ENCODE measurements around the gene LRP8. TPM values are rescaled to one million over a fixed set of nuclear protein-coding genes. Genes with fewer than 3 reads are reported as not detected.

Gene LRP8
- total and polyA plus RNA-seq, 2 donors from 2014 or later = 1.4 to 6.9 TPM

DNA sequence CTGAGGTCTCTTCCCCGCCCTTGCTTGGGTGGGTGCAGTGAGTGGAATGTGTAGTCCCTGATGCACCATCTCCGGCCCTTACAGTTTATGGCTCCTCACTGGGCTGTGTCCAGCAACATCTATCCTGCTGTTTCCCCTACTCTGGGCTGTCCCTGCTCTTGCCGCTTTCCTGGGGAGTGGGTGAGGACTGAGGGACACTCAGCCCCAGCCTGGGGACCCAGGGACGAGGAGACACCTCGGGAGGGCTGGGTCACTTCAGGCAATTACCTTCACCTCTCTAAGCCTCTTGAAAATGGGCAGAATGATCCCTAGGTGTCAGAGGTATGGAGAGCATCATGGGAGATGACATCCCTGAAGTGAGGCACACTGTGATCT lies 13.6 kb upstream of the LRP8 start:
- Histone ChIP-seq H3K36me3 (ENCODE audit: control insufficient read depth in 2 of 3, insufficient read depth in 3 of 3, low read length in 3 of 3) (no peaks in the 10 kb centered on the region), H3K9ac (ENCODE audit: low read length in 3 of 3) (no peak overlapping the region), H3K9me3 (ENCODE audit: control insufficient read depth in 2 of 3, insufficient read depth in 1 of 3, low read length in 3 of 3) (no peaks in the 10 kb centered on the region), H3K27ac (ENCODE audit: low read depth in 2 of 2, low read length in 2 of 2) (no peak overlapping the region), H3K4me1 (ENCODE audit: control insufficient read depth in 2 of 3, insufficient read depth in 2 of 3, low read depth in 1 of 3, low read length in 3 of 3) (no peaks in the 10 kb centered on the region), H3K27me3 (ENCODE audit: control insufficient read depth, insufficient read depth, low read length) (no peaks in the 10 kb centered on the region), H3K4me3 (ENCODE audit: low read length in 3 of 3) (no peak overlapping the region)
- intact Hi-C loops (cut with DNase I) = no loop called here
- FAIRE-seq (no peak), DNase-seq (peak in 3 of 5 donors; percentile 4 to 25 (median 15))
- TF ChIP-seq, protein P1, sequence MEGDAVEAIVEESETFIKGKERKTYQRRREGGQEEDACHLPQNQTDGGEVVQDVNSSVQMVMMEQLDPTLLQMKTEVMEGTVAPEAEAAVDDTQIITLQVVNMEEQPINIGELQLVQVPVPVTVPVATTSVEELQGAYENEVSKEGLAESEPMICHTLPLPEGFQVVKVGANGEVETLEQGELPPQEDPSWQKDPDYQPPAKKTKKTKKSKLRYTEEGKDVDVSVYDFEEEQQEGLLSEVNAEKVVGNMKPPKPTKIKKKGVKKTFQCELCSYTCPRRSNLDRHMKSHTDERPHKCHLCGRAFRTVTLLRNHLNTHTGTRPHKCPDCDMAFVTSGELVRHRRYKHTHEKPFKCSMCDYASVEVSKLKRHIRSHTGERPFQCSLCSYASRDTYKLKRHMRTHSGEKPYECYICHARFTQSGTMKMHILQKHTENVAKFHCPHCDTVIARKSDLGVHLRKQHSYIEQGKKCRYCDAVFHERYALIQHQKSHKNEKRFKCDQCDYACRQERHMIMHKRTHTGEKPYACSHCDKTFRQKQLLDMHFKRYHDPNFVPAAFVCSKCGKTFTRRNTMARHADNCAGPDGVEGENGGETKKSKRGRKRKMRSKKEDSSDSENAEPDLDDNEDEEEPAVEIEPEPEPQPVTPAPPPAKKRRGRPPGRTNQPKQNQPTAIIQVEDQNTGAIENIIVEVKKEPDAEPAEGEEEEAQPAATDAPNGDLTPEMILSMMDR (IDR thresholded peaks at IDR 0.05; ENCODE audit: borderline replicate concordance, extremely low read depth, insufficient read depth) = no peak

DNA sequence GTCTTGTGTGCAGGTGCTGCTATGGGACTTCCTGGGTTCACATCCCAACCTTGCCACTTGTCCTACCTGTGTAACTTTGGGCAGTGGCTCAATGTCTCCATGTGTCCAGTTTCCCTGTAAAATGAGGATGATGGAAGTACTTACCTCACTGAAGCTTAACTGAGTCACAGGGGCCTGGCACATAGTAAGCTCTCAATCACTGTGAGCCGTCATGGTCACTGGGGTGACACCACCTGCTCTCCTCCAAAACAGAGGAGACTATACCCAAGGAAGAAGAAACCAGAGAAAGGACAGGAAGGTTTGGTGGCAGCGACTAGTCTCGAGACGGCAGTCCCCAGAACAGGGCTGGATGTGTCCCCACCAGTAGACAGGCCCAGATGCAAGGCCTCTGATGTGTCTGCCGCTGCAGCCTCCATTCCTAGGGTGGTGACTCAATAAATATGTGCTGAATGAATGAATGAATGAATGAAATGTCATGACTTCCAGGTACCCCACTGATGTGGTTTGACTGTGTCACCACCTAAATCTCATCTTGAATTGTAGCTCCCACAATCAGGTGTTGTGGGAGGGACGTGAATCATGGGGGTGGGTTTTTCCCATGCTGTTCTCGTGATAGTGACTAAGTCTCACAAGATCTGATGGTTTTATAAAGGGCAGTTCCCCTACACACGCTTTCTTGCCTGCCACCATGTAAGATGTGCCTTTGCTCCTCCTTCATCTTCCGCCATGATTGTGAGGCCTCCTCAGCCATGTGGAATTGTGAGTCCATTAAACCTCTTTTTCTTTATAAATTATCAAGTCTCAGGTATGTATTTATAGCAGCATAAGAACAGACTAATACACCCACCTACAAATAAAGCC lies 13.0 kb upstream of the LRP8 start:
- intact Hi-C loops (cut with DNase I) = no loop called here
- H3K36me3 ChIP-seq (ENCODE audit: control insufficient read depth in 2 of 3, insufficient read depth in 3 of 3, low read length in 3 of 3) = no peaks in the 10 kb centered on the region
- FAIRE-seq (no peak), DNase-seq (peak in 3 of 5 donors; percentile 7 to 26 (median 18))
- TF ChIP-seq, protein P1 (IDR thresholded peaks at IDR 0.05; ENCODE audit: borderline replicate concordance, extremely low read depth, insufficient read depth) = no peak
- H3K9ac ChIP-seq (ENCODE audit: low read length in 3 of 3) = no peak overlapping the region
- no peaks in the 10 kb centered on the region for H3K27me3 ChIP-seq (ENCODE audit: control insufficient read depth, insufficient read depth, low read length)
- H3K27ac ChIP-seq (ENCODE audit: low read depth in 2 of 2, low read length in 2 of 2) = no peak overlapping the region
- no peak overlapping the region for H3K4me3 ChIP-seq (ENCODE audit: low read length in 3 of 3)
- no peaks in the 10 kb centered on the region for H3K9me3 ChIP-seq (ENCODE audit: control insufficient read depth in 2 of 3, insufficient read depth in 1 of 3, low read length in 3 of 3)
- no peaks in the 10 kb centered on the region for H3K4me1 ChIP-seq (ENCODE audit: control insufficient read depth in 2 of 3, insufficient read depth in 2 of 3, low read depth in 1 of 3, low read length in 3 of 3)

DNA sequence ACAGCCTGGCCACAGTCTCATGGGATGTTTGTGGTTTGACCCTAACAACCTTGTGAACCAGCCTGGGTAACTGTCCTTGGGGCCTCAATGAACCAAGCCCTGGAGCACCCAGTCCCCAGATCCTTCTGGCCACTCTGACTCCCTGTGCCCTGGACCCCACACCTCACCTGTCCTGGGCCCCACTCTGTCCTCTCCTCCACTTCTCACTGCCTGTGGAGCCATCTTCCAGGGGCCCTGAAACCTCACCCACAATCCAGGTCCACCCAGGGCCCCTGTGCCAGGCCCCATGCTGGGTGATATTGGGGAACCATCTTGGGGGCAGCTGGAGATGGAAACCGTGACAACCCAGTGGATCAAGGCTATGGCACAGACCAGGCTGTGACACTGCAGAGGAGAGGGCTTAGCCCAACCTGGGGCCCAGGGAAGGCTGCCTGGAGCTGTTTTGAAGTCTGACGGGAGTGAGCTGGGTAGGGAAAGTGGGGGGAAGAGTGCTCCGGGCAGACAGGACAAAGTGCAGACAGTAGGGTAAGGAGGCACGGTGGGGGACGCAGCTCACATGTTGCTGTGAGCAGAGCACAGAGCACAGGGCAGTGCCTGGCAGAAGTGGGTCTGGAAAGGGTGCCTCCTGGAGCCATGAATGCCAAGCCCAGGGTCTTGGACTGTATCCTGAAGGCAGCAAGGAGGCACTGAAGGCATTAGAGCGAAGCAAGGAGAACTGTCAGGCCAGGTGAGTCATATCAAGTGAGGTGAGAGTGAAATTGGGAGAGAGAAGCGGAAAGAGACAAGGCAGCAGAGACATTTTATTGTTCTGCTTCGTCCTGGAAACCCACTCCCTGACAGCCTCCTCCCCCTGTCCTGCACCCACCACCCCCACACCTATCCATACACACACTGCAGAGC lies 12.1 kb upstream of the LRP8 start:
- Histone ChIP-seq H3K27me3 (ENCODE audit: control insufficient read depth, insufficient read depth, low read length) (no peaks in the 10 kb centered on the region), H3K4me3 (ENCODE audit: low read length in 3 of 3) (no peak overlapping the region), H3K36me3 (ENCODE audit: control insufficient read depth in 2 of 3, insufficient read depth in 3 of 3, low read length in 3 of 3) (no peaks in the 10 kb centered on the region), H3K4me1 (ENCODE audit: control insufficient read depth in 2 of 3, insufficient read depth in 2 of 3, low read depth in 1 of 3, low read length in 3 of 3) (no peaks in the 10 kb centered on the region), H3K9me3 (ENCODE audit: control insufficient read depth in 2 of 3, insufficient read depth in 1 of 3, low read length in 3 of 3) (no peaks in the 10 kb centered on the region), H3K27ac (ENCODE audit: low read depth in 2 of 2, low read length in 2 of 2) (no peak overlapping the region), H3K9ac (ENCODE audit: low read length in 3 of 3) (no peak overlapping the region)
- intact Hi-C loops (cut with DNase I) = no loop called here
- peak in 4 of 5 donors; percentile 9 to 36 (median 21) for DNase-seq
- FAIRE-seq = no peak
- TF ChIP-seq, protein P1 (IDR thresholded peaks at IDR 0.05; ENCODE audit: borderline replicate concordance, extremely low read depth, insufficient read depth) = no peak

Measured in kidney (tissue), 14 donors.